HepG2 (cell line): ENCODE data around the gene LRP1B. TPM values are rescaled to one million over a fixed set of nuclear protein-coding genes. Genes with fewer than 3 reads are reported as not detected.

ENCODE experiments used
- ATAC-seq: fragments of 200-7000 bp; cut with Tn5 transposase; 3 replicates; pipeline ENCODE4 v1.9.1; 2020; ENCODE audit warnings: mild to moderate bottlenecking, moderate library complexity
- BruUV-seq: library from RNA; stranded (reverse); fragments of 400-500 nt; replicated peaks from 2 replicates; lab custom pipeline; 2021; lab: Mats Ljungman, UMichigan
- CTCF ChIA-PET: fragments of 300-600 bp; formaldehyde crosslinking; extraction: SDS; loops from one replicate; lab custom pipeline; 2021; ENCODE audit warnings: low total read pairs, inconsistent platforms, low intra/inter-chr PET ratio; lab: Yijun Ruan, JAX
- POLR2A ChIA-PET: fragments of 350-600 bp; sonication (Branson Sonifier 250); formaldehyde crosslinking; loops from one replicate; lab custom pipeline; 2020; ENCODE audit warnings: antibody characterized with exemption, inconsistent platforms; lab: Yijun Ruan, JAX
- DNase-seq: peaks from one replicate; pipeline ENCODE4 v3.0.0-alpha.2; 2015; ENCODE audit warnings: low spot score
- FAIRE-seq: peaks from 3 replicates; lab custom pipeline; 2011; peaks lifted over from hg19 to GRCh38; lab: Jason Lieb, UNC
- H2AFZ ChIP-seq: one replicate; pipeline ENCODE4 v1.6.1; 2011; ENCODE audit warnings: low read length, inconsistent platforms
- H3K27ac ChIP-seq: fragments of 300-600 bp; 3 replicates; pipeline ENCODE4 v1.8.0; 2011; ENCODE audit warnings: mixed run types, mild to moderate bottlenecking, mixed read lengths, low read length, inconsistent platforms; ENCODE audit not compliant: insufficient read depth; ENCODE audit errors: extremely low read length
- H3K27me3 ChIP-seq, 2 experiments: fragments of 200-600 bp in 1 of 2; 2 replicates in 1 of 2; 3 replicates in 1 of 2; pipeline versions ENCODE4 v1.6.0 to v1.8.0; 2011; ENCODE audit warnings: low read length in 2 of 2, mild to moderate bottlenecking in 2 of 2, moderate library complexity in 2 of 2, inconsistent platforms in 1 of 2; ENCODE audit not compliant: insufficient read depth in 2 of 2, control insufficient read depth in 1 of 2
- H3K36me3 ChIP-seq, 2 experiments: fragments of 200-600 bp in 1 of 2; replicated peaks in 1 of 2; 2 replicates in 1 of 2; 3 replicates in 1 of 2; pipeline versions ENCODE4 v1.5.1 to v1.8.0; 2011; ENCODE audit warnings: low read length in 2 of 2, inconsistent platforms in 1 of 2; ENCODE audit not compliant: insufficient read depth in 2 of 2, control insufficient read depth in 1 of 2
- H3K4me1 ChIP-seq: 2 replicates; pipeline ENCODE4 v1.5.1; 2012; ENCODE audit warnings: low read length, inconsistent platforms; ENCODE audit not compliant: insufficient read depth
- H3K4me2 ChIP-seq: 2 replicates; pipeline ENCODE4 v1.6.0; 2011; ENCODE audit warnings: low read depth, low read length, inconsistent platforms
- H3K4me3 ChIP-seq, 3 experiments: fragments of 200-600 bp in 1 of 3; sonication (generic), shearing (Covaris generic) in 1 of 3; replicated peaks in 1 of 3; 2 replicates each; pipeline ENCODE4 v1.5.1; 2011 to 2016; ENCODE audit warnings: low read length in 3 of 3, inconsistent platforms in 2 of 3, low read depth in 2 of 3, mild to moderate bottlenecking in 2 of 3, control low read depth in 1 of 3, mixed read lengths in 1 of 3; ENCODE audit not compliant: insufficient read depth in 1 of 3
- H3K79me2 ChIP-seq: one replicate; pipeline ENCODE4 v1.6.1; 2011; ENCODE audit warnings: low read length, inconsistent platforms; ENCODE audit not compliant: insufficient read depth
- H3K9ac ChIP-seq: 2 replicates; pipeline ENCODE4 v1.6.0; 2011; ENCODE audit warnings: mild to moderate bottlenecking, low read depth, low read length, inconsistent platforms; ENCODE audit not compliant: insufficient read depth
- H3K9me3 ChIP-seq: 2 replicates; pipeline ENCODE4 v1.5.1; 2012; ENCODE audit warnings: mild to moderate bottlenecking, low read length
- H4K20me1 ChIP-seq: 2 replicates; pipeline ENCODE4 v1.6.0; 2011; ENCODE audit warnings: inconsistent platforms, mild to moderate bottlenecking, low read length, moderate library complexity; ENCODE audit not compliant: insufficient read depth
- ARNTL ChIP-seq: sonication (generic); formaldehyde crosslinking; IDR thresholded peaks from 2 replicates; pipeline ENCODE4 v1.4.0; 2020; ENCODE audit warnings: mild to moderate bottlenecking, missing genetic modification reagents
- BRD4 ChIP-seq: sonication (generic); formaldehyde crosslinking; IDR thresholded peaks from 2 replicates; pipeline ENCODE4 v1.4.0; 2020; ENCODE audit warnings: missing genetic modification reagents
- FIP1L1 ChIP-seq: fragments of 200-400 bp; formaldehyde crosslinking; IDR thresholded peaks from 2 replicates; pipeline ENCODE4 v1.6.1; 2018; ENCODE audit warnings: low read depth, mild to moderate bottlenecking, low read length, moderate library complexity, borderline replicate concordance; ENCODE audit not compliant: insufficient read depth
- GLI4 ChIP-seq: sonication (generic); formaldehyde crosslinking; IDR thresholded peaks from 2 replicates; pipeline ENCODE4 v1.5.1; 2020; ENCODE audit warnings: missing genetic modification reagents, mild to moderate bottlenecking, moderate library complexity, borderline replicate concordance
- HDAC6 ChIP-seq: fragments of 200-600 bp; sonication (generic); IDR thresholded peaks from 2 replicates; pipeline ENCODE4 v1.7.0; 2017; ENCODE audit warnings: mild to moderate bottlenecking, antibody characterized with exemption, low read length, low read depth
- KAT7 ChIP-seq: IDR thresholded peaks from 2 replicates; pipeline ENCODE4 v1.6.1; 2018; ENCODE audit warnings: borderline replicate concordance, missing compliant biosample characterization
- MAZ ChIP-seq, 2 experiments: sonication (generic) in 1 of 2; formaldehyde crosslinking in 1 of 2; IDR thresholded peaks; 2 replicates each; pipeline versions ENCODE4 v1.5.0 to v1.6.1; 2012 to 2020; ENCODE audit warnings: low read depth in 2 of 2, mild to moderate bottlenecking in 2 of 2, borderline replicate concordance in 1 of 2, improper control_type of control experiment in 1 of 2, low read length in 1 of 2, missing genetic modification reagents in 1 of 2, moderate library complexity in 1 of 2
- NRL ChIP-seq: sonication (generic); formaldehyde crosslinking; IDR thresholded peaks from 2 replicates; pipeline ENCODE4 v1.5.0; 2020; ENCODE audit warnings: missing genetic modification reagents, mild to moderate bottlenecking, moderate library complexity, borderline replicate concordance
- PHF5A ChIP-seq: IDR thresholded peaks from one replicate; pipeline ENCODE4 v1.6.1; 2018; ENCODE audit warnings: low read depth, missing genetic modification reagents; ENCODE audit not compliant: unreplicated experiment
- PLRG1 ChIP-seq: fragments of 450-650 bp; conservative IDR thresholded peaks from 2 replicates; pipeline ENCODE4 v1.6.1; 2016
- POLR2AphosphoS2 ChIP-seq: IDR thresholded peaks from 2 replicates; pipeline ENCODE4 v1.6.1; 2011; ENCODE audit warnings: low read depth, low read length, improper control_type of control experiment
- ZMAT3 ChIP-seq: sonication (generic); formaldehyde crosslinking; conservative IDR thresholded peaks from 2 replicates; pipeline ENCODE4 v1.7.0; 2021; ENCODE audit warnings: missing genetic modification reagents
- ZNF337 ChIP-seq: sonication (generic); formaldehyde crosslinking; IDR thresholded peaks from 2 replicates; pipeline ENCODE4 v1.5.1; 2020; ENCODE audit warnings: missing genetic modification reagents, low read depth, mild to moderate bottlenecking, borderline replicate concordance
- ZNF563 ChIP-seq: sonication (generic); formaldehyde crosslinking; IDR thresholded peaks from 2 replicates; pipeline ENCODE4 v1.8.0; 2022; ENCODE audit warnings: mild to moderate bottlenecking, moderate library complexity, missing genetic modification reagents
- WGBS: methylation state at CpG from one replicate; pipeline ENCODE4 v1.1.6; 2017; ENCODE audit warnings: low lambda C conversion rate; 5-methylcytosine and 5-hydroxymethylcytosine counted together
- in situ Hi-C: cut with HindIII; loops from 2 replicates; pipeline ENCODE4 v1.10.0; 2017; ENCODE audit warnings: low pct_unique_long_range_greater_than_20kb; ENCODE audit not compliant: extremely low pct_ligation_motif_present
- intact Hi-C: fragments of 100-400 bp; cut with micrococcal nuclease; formaldehyde crosslinking; loops from one replicate; pipeline ENCODE4 v1.10.0; 2022; ENCODE audit not compliant: unreplicated experiment
- polyA plus RNA-seq, 8 experiments: library from polyadenylated mRNA; depleted of rRNA in 3 of 8; stranded (reverse) in 7 of 8; unstranded in 1 of 8; fragments of >200 nt; fragmentation: Illumina TruSeq in 4 of 8; extraction: Trizol in 4 of 8; gene quantifications; 2 replicates each; pipeline versions ENCODE4 v1.2.1 to v1.2.3, GENCODE V29; 2011 to 2016; ENCODE audit warnings: low read depth in 4 of 8, missing spikeins in 1 of 8, mixed read lengths in 1 of 8; ENCODE audit not compliant: insufficient read depth in 1 of 8
- total RNA-seq, 5 experiments: library from RNA; depleted of rRNA; stranded (reverse); fragments of >200 nt; fragmentation: Illumina TruSeq; extraction: Trizol; gene quantifications; 2 replicates each; pipeline ENCODE4 v1.2.3, GENCODE V29; 2016; ENCODE audit warnings: low read depth in 1 of 5
- TF ChIP-seq, protein P1 (sequence below): sonication (generic); formaldehyde crosslinking; conservative IDR thresholded peaks from 2 replicates; pipeline ENCODE4 v1.8.0; 2022; ENCODE audit warnings: mild to moderate bottlenecking, moderate library complexity, missing genetic modification reagents
- TF ChIP-seq, protein P2 (sequence below): sonication (generic); formaldehyde crosslinking; IDR thresholded peaks from 2 replicates; pipeline ENCODE4 v1.8.1; 2023; ENCODE audit warnings: missing genetic modification reagents, mild to moderate bottlenecking, borderline replicate concordance
- TF ChIP-seq, protein P3 (sequence below): IDR thresholded peaks from 2 replicates; pipeline ENCODE4 v1.6.1; 2012; ENCODE audit warnings: inconsistent platforms
- TF ChIP-seq, protein P4 (sequence below): IDR thresholded peaks from 2 replicates; pipeline ENCODE4 v1.6.1; 2016; ENCODE audit warnings: low read depth, control low read depth

Gene LRP1B
- total and polyA plus RNA-seq, 2 of the 13 experiments (the other 11 are each of a cell fraction or from before 2014, with no cell fraction given), result 0.04 TPM; not detected in 1

DNA sequence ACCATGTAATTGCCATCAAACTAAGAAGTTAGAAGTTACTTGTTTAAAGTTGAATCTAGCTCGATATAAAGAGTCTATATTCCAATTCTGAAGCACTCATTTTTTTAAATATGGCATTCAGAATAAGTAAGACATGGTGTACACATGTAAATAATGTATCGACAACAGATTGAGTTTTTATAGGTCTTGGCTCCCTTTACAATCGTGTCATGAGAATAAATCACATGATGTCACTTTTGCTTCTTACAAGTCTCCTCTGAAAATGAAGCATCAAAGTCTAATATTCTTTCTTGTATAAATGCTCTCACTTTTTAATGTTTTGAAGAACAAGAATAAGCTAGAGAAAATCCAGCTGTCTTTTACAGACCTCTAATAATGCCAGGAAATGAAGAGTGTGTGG, 33.1 kb downstream of the LRP1B start:
- no peaks in the 10 kb centered on the region for H3K9me3 ChIP-seq
- intact Hi-C loops (no loop called here), in situ Hi-C loops (no loop called here)
- POLR2A ChIA-PET, result no interaction called here
- H3K4me3 ChIP-seq, result no peak overlapping the region
- H3K36me3 ChIP-seq, result no peaks in the 10 kb centered on the region
- no peak overlapping the region for H2AFZ ChIP-seq
- WGBS, result 10% methylated on average over 3 of the region's 3 CpGs
- ATAC-seq (no peak), FAIRE-seq (no peak), DNase-seq (no peak)
- no peaks in the 10 kb centered on the region for H3K27me3 ChIP-seq
- no peak overlapping the region for H3K4me2 ChIP-seq
- CTCF ChIA-PET, result no interaction called here
- TF ChIP-seq ZMAT3 (no peak), FIP1L1 (no peak), POLR2AphosphoS2 (no peak), BRD4 (CRISPR knock-in tag) (no peak), KAT7 (CRISPR knock-in tag) (no peak), NRL (CRISPR knock-in tag) (no peak), GLI4 (CRISPR knock-in tag) (no peak), HDAC6 (no peak), MAZ (IDR thresholded peaks at IDR 0.05; ENCODE audit: borderline replicate concordance, low read depth, low read length) (no peak), MAZ (CRISPR knock-in tag; IDR thresholded peaks at IDR 0.05; ENCODE audit: low read depth) (no peak), ZNF337 (no peak), ARNTL (no peak), PLRG1 (no peak), ZNF563 (CRISPR knock-in tag) (no peak), PHF5A (no peak)
- TF ChIP-seq, protein P1, sequence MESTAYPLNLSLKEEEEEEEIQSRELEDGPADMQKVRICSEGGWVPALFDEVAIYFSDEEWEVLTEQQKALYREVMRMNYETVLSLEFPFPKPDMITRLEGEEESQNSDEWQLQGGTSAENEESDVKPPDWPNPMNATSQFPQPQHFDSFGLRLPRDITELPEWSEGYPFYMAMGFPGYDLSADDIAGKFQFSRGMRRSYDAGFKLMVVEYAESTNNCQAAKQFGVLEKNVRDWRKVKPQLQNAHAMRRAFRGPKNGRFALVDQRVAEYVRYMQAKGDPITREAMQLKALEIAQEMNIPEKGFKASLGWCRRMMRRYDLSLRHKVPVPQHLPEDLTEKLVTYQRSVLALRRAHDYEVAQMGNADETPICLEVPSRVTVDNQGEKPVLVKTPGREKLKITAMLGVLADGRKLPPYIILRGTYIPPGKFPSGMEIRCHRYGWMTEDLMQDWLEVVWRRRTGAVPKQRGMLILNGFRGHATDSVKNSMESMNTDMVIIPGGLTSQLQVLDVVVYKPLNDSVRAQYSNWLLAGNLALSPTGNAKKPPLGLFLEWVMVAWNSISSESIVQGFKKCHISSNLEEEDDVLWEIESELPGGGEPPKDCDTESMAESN (CRISPR knock-in tag), result no peak
- TF ChIP-seq, protein P2, sequence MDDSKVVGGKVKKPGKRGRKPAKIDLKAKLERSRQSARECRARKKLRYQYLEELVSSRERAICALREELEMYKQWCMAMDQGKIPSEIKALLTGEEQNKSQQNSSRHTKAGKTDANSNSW (CRISPR knock-in tag), result no peak
- TF ChIP-seq, protein P3, sequence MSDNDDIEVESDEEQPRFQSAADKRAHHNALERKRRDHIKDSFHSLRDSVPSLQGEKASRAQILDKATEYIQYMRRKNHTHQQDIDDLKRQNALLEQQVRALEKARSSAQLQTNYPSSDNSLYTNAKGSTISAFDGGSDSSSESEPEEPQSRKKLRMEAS, result no peak
- TF ChIP-seq, protein P4, sequence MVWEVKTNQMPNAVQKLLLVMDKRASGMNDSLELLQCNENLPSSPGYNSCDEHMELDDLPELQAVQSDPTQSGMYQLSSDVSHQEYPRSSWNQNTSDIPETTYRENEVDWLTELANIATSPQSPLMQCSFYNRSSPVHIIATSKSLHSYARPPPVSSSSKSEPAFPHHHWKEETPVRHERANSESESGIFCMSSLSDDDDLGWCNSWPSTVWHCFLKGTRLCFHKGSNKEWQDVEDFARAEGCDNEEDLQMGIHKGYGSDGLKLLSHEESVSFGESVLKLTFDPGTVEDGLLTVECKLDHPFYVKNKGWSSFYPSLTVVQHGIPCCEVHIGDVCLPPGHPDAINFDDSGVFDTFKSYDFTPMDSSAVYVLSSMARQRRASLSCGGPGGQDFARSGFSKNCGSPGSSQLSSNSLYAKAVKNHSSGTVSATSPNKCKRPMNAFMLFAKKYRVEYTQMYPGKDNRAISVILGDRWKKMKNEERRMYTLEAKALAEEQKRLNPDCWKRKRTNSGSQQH (CRISPR knock-in tag), result no peak
- no peak overlapping the region for H3K27ac ChIP-seq
- H3K9ac ChIP-seq, result no peak overlapping the region
- no peaks in the 10 kb centered on the region for H4K20me1 ChIP-seq
- no peaks in the 10 kb centered on the region for H3K4me1 ChIP-seq
- no TSS peak for BruUV-seq
- no peaks in the 10 kb centered on the region for H3K79me2 ChIP-seq
